ENCODE measurements around the gene MRPS5.

GRCh38 chr2:95159690-95160449, 38.3 kb upstream of the MRPS5 start, which contains the start of gene ZNF514:
- TF ChIP-seq, protein P1, sequence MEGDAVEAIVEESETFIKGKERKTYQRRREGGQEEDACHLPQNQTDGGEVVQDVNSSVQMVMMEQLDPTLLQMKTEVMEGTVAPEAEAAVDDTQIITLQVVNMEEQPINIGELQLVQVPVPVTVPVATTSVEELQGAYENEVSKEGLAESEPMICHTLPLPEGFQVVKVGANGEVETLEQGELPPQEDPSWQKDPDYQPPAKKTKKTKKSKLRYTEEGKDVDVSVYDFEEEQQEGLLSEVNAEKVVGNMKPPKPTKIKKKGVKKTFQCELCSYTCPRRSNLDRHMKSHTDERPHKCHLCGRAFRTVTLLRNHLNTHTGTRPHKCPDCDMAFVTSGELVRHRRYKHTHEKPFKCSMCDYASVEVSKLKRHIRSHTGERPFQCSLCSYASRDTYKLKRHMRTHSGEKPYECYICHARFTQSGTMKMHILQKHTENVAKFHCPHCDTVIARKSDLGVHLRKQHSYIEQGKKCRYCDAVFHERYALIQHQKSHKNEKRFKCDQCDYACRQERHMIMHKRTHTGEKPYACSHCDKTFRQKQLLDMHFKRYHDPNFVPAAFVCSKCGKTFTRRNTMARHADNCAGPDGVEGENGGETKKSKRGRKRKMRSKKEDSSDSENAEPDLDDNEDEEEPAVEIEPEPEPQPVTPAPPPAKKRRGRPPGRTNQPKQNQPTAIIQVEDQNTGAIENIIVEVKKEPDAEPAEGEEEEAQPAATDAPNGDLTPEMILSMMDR (conservative IDR thresholded peaks at IDR 0.05): no peak
- TF ChIP-seq ZFX (IDR thresholded peaks at IDR 0.05): no peak

All from C4-2B (cell line).